Right forelimb (tissue), 1 donor: ENCODE results near the gene GLT6D1.

Source experiments
- DNase-seq: peaks from one replicate; pipeline ENCODE4 v3.0.0-alpha.2; 2018

The GLT6D1 gene

DNA sequence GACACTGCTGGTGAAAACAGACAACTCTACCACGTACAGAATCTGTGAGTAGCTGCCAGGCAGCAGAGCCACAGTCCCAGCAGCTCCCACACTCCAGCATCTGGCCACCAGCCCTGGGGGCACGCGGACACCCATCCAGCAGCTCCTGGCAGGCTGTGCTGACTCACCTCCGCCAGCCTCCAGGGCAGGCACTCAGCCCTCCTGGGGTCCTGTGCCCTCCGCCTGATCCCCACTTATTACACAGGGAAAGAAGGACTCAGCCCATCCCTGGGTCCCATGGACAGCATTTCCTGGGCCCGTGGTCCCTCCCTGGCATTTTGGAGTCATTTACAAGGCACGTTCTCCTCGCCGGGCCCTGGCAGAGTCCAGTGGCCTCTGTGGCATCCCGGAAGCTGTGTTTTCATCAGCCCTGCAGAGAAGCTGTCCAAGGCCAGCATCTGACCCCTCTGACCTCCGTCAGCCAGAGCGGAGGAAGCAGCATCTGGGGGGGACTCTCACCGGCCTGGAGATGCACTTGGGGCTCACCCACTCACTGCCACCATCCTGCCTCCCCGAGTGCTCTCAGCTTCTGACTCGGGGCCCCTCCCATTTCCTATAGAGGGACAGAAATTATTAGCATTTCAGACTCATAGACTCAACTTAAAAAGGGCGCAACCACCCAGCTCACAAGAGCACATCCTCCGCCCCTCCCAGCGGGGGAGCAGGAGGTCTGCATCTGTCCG lies 56.2 kb downstream of the GLT6D1 start:
- DNase-seq, result no peak

DNA sequence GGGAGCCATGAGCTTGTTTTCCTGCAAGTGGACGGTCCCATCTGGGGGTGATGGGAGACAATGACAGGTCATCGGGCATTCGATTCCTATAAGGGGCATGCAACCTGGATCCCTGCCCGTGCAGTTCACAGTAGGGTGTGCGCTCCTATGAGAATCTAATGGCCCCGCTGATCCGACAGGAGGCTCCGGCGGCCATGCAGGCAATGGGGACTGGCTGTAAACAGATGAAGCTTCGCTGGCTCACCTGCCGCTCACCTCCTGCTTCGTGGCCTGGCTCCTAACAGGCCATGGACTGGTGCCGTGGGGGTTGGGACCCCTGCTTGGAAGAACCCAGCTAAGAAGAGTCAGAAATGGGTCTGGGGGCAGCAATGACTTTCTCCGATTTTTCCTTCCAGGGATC lies 56.8 kb downstream of the GLT6D1 start:
- no peak for DNase-seq

DNA sequence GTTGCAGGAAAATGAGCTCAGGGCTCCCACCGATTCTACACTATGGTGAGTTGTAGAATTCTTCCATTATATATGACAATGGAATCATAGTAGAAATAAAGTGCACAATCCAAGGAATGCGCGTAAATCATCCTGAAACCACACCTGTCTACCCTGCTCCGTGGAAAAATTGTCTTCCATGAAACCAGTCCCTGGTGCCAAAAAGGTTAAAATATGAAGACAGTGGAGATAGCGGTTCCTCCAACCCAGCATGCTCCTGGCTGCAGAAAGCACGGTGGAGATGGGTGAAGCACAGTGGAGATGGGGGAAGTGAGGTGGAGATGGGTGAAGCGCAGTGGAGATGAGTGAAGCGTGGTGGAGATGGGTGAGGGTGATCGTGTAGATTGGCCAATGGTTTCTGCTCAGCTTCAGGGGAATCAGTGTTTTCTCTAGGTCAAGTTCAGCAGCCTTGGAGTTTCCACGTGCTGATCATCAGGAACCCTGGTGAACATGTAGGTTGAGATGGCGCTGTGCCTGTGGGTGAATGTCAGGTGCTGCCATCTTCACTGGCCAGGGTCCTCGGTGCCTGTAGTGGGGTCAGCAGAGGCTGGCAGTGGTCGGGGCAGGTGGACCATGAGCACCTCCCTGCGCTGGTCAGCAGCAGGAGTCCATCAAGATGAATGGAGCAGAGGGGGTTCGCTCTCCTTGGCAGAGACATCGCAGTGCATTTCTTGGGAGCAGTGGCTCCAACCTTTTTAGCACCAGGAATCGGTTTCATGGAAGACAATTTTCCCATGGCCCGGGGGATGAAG lies 57.5 kb downstream of the GLT6D1 start:
- DNase-seq, result no peak

DNA sequence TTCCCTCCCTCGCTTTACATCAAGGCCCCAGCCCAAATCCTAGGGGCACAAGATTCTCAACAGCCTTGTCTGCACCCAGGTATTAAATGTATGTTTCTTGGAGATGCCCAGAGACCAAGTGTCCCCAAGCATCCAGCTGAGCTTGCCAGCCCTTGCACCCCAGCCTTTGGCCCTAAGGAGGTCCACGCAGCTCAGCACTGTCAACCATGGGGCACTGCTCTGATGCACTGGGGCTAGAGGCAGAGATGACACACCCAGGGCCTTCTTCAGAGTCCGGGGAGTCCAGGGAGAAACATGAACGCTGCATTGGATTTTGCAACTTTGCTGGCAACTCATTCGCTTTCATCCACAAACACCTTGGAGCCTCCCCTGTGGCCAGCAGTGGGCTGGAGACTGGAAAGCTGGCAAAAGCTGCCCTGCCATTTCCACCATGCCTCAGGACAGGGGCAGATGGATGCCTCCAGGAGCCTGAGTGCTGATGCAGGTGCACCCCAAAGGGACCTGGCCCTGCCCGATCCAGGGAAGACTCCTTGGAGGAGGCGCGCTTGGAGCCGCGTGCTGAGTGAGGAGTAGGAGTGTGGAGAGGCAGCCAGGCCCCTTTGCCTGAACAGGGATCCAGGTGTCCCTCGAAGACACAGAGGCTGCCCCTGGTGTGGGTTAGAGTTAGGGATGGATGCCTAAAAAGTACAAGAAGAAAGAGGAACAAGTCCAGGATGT lies 58.5 kb downstream of the GLT6D1 start:
- no peak for DNase-seq

DNA sequence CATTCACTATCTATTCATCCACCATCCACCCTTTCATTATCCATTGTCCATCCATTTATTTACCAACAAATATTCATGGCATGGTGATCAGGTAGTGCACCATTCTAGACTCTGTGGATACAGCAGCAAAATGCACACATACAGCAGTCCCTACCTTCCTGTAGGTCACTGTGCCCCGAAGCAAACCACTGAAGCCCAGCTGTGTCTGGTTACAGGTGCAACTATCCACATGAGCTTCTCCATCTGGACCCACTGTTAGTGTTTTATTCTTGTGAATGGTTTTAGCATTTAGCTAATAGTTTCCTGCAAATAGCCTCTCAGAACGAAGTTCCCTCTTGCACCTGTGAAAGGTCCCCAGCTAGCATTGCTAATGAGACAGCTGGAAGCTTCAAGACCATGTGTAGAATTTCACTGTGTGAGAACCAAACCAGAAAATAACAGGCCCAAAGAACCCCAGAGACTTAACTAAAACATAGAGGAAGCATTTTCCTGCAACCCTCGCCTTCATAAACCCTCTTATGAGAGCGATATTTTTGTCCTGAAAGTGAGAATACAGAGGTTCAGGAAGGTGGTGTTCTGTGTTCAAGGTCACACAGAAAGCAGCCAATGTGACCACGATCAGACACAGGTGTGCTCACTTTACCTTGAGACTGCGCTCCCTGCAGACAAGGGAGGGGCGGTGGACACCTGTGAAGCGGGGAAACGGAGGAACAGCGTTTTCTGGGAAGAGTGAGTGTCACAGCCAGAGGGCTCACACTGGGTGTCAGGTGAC lies 59.3 kb downstream of the GLT6D1 start:
- no peak for DNase-seq

DNA sequence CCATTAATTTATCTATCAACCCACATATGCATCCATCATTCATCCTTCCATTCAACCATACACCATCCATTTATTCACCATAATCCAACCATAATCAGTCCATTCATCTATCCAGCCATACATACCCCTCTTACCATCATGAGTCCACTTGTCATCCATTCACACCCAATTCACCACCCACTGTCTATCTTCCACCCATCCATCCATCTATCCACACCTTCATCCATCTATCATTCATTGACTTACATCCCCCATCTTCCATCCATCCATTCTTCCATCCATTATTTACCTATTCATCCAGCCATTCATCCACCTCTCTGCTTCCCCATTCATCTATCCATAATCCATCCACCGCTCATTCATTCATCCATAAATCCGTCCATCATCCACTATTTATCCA lies 60.0 kb downstream of the GLT6D1 start:
- no peak for DNase-seq

DNA sequence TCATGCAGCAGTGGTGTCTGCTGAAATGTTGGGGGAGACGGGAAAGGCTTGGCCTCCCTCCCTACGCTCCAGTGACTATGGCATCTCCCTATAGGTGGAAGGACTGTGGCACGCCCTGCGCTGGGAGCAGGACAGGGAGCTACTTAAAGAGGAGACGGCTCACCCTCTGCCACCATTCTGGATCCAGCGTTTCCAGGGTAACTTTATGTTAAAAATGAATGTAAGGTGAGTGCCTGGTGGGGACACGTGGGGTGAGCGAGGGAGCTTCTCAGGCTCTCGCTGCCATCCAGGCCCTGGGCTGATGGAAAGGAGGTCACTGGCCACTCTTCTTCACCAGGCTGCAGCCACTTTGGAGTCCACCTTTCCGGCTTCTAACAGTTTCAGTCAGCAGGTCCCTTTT lies 62.1 kb downstream of the GLT6D1 start:
- no peak for DNase-seq

DNA sequence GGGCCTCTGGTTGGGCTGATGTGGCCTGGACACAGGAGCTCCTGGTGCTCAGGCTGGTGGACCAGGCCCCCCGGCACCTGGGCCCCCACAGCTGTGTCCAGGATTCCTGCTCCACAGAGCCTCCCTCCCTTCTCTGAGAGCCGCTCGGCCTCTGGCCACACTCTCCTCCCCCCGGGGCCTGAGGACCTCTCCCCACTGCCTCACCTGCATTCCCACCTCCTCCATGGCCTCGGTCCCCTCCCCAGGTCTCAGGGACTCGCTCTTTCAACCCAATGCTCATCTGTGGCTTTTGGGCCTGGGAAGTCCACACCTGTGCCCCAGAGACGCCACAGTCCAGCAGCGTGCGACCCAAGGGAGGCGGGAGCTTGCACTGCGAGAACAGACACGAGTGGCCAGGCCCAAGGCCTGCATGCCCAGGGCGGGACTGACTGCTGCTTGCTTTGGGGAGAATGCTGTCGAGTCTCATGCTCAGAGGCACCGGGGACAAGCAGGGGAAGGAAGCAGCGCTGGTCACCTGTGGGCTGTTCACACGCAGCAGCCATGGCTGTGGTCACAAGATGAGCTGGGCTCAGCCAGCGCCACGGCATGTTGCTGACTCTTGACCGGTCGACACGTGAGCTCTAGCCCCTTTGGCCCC lies 63.2 kb downstream of the GLT6D1 start:
- no peak for DNase-seq

DNA sequence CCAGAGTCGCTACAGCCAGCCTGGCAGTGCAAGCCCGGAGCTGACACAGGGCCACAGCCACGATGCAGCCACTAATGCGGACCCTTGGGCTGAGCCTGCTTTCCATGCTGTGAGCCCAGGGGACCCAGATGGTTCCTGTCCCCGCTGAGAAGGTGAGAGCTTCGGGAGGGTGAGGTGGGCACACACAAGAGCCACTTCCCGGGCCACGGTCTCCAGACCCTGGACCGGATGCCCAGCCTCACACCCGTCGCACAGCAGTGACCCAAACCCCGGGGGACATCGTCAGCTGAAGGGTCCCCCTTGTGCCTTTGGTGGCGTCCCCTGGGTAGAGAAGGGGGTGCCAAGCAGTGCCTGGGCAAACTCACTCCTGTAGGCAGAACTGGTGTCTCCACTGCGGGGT lies 64.4 kb downstream of the GLT6D1 start:
- DNase-seq, result no peak

DNA sequence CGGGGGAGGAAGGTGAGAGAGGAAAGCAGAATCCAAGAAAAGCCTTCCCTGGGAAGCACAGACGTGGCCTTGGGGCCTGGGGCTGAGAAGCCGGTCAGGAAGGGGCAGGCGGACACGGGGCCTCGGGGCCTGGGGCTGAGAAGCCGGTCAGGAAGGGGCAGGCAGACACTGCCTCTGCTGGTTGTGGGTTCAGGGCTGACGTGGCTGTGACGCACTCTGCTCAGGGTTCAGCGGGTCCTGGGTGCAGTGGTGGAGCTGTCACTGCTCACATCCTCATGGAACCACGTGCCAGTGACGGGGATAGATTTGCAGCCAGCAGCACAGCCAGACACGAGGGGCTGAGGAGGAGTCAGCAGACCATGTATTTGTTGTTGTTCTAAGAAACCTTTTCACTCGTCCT lies 65.0 kb downstream of the GLT6D1 start:
- no peak for DNase-seq
